ENCODE data around the gene PRKD3. TPM values are rescaled to one million over a fixed set of nuclear protein-coding genes. Genes with fewer than 3 reads are reported as not detected.

PRKD3 gene
- total and polyA plus RNA-seq, 2 donors (not counting 1 experiment from before 2014, with no cell fraction given) = 48.0 to 67.7 TPM

DNA sequence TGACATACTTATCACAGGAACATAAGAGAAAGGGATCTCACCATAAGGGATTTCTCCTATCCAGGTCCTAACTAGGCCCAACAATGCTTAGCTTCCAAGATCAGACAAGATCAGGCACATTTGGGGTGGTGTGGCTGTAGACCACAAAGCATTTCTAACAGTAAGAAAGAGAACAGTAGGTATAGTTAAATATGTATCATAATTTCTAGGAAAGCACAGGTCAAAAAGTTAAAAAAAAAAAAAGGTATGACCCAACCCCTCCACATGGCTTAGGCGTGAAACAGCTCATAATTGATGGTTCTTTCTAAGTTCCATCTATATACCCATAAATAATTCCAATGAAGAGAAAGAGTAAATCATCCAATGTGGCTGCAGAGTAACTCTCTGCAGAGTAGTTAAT is 6.9 kb downstream of the PRKD3 start:
- no peaks in the 10 kb centered on the region for H4K20me1 ChIP-seq (ENCODE audit: control insufficient read depth, extremely low read depth, insufficient read depth, low read length)
- H3K36me3 ChIP-seq (ENCODE audit: control insufficient read depth, insufficient read depth, low read length) = peaks cover 2% of the 10 kb centered on the region
- H3K79me2 ChIP-seq (ENCODE audit: control insufficient read depth, insufficient read depth, low read length) = peaks cover 66% of the 10 kb centered on the region
- H3K4me2 ChIP-seq (ENCODE audit: extremely low read depth, insufficient read depth, low read length) = peak overlapping the region; percentile 26
- TF ChIP-seq, protein P1, sequence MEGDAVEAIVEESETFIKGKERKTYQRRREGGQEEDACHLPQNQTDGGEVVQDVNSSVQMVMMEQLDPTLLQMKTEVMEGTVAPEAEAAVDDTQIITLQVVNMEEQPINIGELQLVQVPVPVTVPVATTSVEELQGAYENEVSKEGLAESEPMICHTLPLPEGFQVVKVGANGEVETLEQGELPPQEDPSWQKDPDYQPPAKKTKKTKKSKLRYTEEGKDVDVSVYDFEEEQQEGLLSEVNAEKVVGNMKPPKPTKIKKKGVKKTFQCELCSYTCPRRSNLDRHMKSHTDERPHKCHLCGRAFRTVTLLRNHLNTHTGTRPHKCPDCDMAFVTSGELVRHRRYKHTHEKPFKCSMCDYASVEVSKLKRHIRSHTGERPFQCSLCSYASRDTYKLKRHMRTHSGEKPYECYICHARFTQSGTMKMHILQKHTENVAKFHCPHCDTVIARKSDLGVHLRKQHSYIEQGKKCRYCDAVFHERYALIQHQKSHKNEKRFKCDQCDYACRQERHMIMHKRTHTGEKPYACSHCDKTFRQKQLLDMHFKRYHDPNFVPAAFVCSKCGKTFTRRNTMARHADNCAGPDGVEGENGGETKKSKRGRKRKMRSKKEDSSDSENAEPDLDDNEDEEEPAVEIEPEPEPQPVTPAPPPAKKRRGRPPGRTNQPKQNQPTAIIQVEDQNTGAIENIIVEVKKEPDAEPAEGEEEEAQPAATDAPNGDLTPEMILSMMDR (conservative IDR thresholded peaks at IDR 0.05 in 1 of 2, IDR thresholded peaks at IDR 0.05 in 1 of 2; ENCODE audit: low read depth in 1 of 2, low read length in 2 of 2) = no peak
- TF ChIP-seq EZH2 (IDR thresholded peaks at IDR 0.05; ENCODE audit: low read length, missing control alignments) = no peak
- no peak overlapping the region for H3K9ac ChIP-seq (ENCODE audit: insufficient read depth, low read length)
- no peak for DNase-seq (ENCODE audit: low read depth in 2 of 2)
- no peak overlapping the region for H2AFZ ChIP-seq (ENCODE audit: low read length)
- H3K27me3 ChIP-seq (ENCODE audit: control insufficient read depth, insufficient read depth, low read length) = no peaks in the 10 kb centered on the region
- no peak overlapping the region for H3K27ac ChIP-seq (ENCODE audit: insufficient read depth, low read length)
- H3K4me1 ChIP-seq (ENCODE audit: control insufficient read depth, extremely low read depth, insufficient read depth, low read length) = peaks cover 5% of the 10 kb centered on the region
- no peaks in the 10 kb centered on the region for H3K9me3 ChIP-seq (ENCODE audit: control insufficient read depth, insufficient read depth, low read depth, low read length)
- no peak overlapping the region for H3K4me3 ChIP-seq (replicated peaks in 1 of 4; ENCODE audit: control extremely low read depth in 1 of 4, insufficient read depth in 1 of 4, low read depth in 3 of 4, low read length in 4 of 4)

DNA sequence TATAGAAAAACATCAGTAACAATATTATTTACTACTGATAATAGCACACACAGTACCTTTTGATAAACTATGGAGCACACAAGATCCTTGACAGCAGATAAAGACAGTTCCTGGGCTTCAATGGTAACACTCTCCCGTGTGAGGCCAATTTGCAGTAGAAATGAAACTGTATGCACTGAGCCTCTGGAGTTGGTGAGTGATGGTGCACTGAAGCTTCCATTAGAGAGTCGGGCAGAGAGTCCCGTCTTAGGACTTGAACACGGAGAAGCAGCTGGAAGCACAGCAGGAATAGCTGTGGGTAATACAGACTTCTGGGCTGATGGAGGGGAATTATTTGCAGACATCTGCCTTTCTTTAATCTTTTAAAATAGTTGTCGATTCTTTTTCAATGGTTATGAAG is 8.5 kb downstream of the PRKD3 start:
- H3K9ac ChIP-seq (ENCODE audit: insufficient read depth, low read length) = no peak overlapping the region
- H3K27ac ChIP-seq (ENCODE audit: insufficient read depth, low read length) = no peak overlapping the region
- no peak overlapping the region for H3K4me3 ChIP-seq (replicated peaks in 1 of 4; ENCODE audit: control extremely low read depth in 1 of 4, insufficient read depth in 1 of 4, low read depth in 3 of 4, low read length in 4 of 4)
- no peaks in the 10 kb centered on the region for H3K9me3 ChIP-seq (ENCODE audit: control insufficient read depth, insufficient read depth, low read depth, low read length)
- no peak overlapping the region for H2AFZ ChIP-seq (ENCODE audit: low read length)
- DNase-seq (ENCODE audit: low read depth in 2 of 2) = no peak
- H3K4me2 ChIP-seq (ENCODE audit: extremely low read depth, insufficient read depth, low read length) = no peak overlapping the region
- peaks cover 2% of the 10 kb centered on the region for H3K36me3 ChIP-seq (ENCODE audit: control insufficient read depth, insufficient read depth, low read length)
- no peaks in the 10 kb centered on the region for H3K27me3 ChIP-seq (ENCODE audit: control insufficient read depth, insufficient read depth, low read length)
- H3K79me2 ChIP-seq (ENCODE audit: control insufficient read depth, insufficient read depth, low read length) = peaks cover 61% of the 10 kb centered on the region
- H3K4me1 ChIP-seq (ENCODE audit: control insufficient read depth, extremely low read depth, insufficient read depth, low read length) = peaks cover 5% of the 10 kb centered on the region
- no peak for TF ChIP-seq EZH2 (IDR thresholded peaks at IDR 0.05; ENCODE audit: low read length, missing control alignments)
- TF ChIP-seq, protein P1 (conservative IDR thresholded peaks at IDR 0.05 in 1 of 2, IDR thresholded peaks at IDR 0.05 in 1 of 2; ENCODE audit: low read depth in 1 of 2, low read length in 2 of 2) = no peak
- no peaks in the 10 kb centered on the region for H4K20me1 ChIP-seq (ENCODE audit: control insufficient read depth, extremely low read depth, insufficient read depth, low read length)

- peaks cover 60% of the 10 kb centered on the region for H3K79me2 ChIP-seq (ENCODE audit: control insufficient read depth, insufficient read depth, low read length)
- no peak overlapping the region for H3K4me2 ChIP-seq (ENCODE audit: extremely low read depth, insufficient read depth, low read length)
- no peaks in the 10 kb centered on the region for H4K20me1 ChIP-seq (ENCODE audit: control insufficient read depth, extremely low read depth, insufficient read depth, low read length)
- TF ChIP-seq, protein P1 (conservative IDR thresholded peaks at IDR 0.05 in 1 of 2, IDR thresholded peaks at IDR 0.05 in 1 of 2; ENCODE audit: low read depth in 1 of 2, low read length in 2 of 2) = no peak
- TF ChIP-seq EZH2 (IDR thresholded peaks at IDR 0.05; ENCODE audit: low read length, missing control alignments) = no peak
- no peak overlapping the region for H3K4me3 ChIP-seq (replicated peaks in 1 of 4; ENCODE audit: control extremely low read depth in 1 of 4, insufficient read depth in 1 of 4, low read depth in 3 of 4, low read length in 4 of 4)
- H3K4me1 ChIP-seq (ENCODE audit: control insufficient read depth, extremely low read depth, insufficient read depth, low read length) = peaks cover 5% of the 10 kb centered on the region
- DNase-seq (ENCODE audit: low read depth in 2 of 2) = no peak
- H3K9me3 ChIP-seq (ENCODE audit: control insufficient read depth, insufficient read depth, low read depth, low read length) = no peaks in the 10 kb centered on the region
- no peak overlapping the region for H2AFZ ChIP-seq (ENCODE audit: low read length)
- peaks cover 2% of the 10 kb centered on the region for H3K36me3 ChIP-seq (ENCODE audit: control insufficient read depth, insufficient read depth, low read length)
- H3K27ac ChIP-seq (ENCODE audit: insufficient read depth, low read length) = no peak overlapping the region
- no peaks in the 10 kb centered on the region for H3K27me3 ChIP-seq (ENCODE audit: control insufficient read depth, insufficient read depth, low read length)
- no peak overlapping the region for H3K9ac ChIP-seq (ENCODE audit: insufficient read depth, low read length)
Observed at GRCh38 chr2:37315364-37315763, 9.3 kb downstream of the PRKD3 start.

All from fibroblast of lung (primary cell).